RWPE1 (cell line): ENCODE measurements around the gene TYMP.

Experiments used
- CTCF ChIA-PET: fragments of 350-600 bp; sonication (Branson Sonifier 250); formaldehyde crosslinking; extraction: SDS; loops from one replicate; lab custom pipeline; 2021; lab: Yijun Ruan, JAX
- POLR2A ChIA-PET: fragments of 400-600 bp; formaldehyde crosslinking; extraction: SDS; loops from one replicate; lab custom pipeline; 2020; ENCODE audit warnings: antibody characterized with exemption; ENCODE audit not compliant: low non-redundant PET; lab: Yijun Ruan, JAX
- DNase-seq: peaks from one replicate; pipeline ENCODE4 v3.0.0; 2012; ENCODE audit warnings: low spot score
- H3K27ac ChIP-seq: fragments of 450-650 bp; 2 replicates; pipeline ENCODE4 v1.5.1; 2017
- TF ChIP-seq, protein P1 (sequence below): fragments of 450-650 bp; conservative IDR thresholded peaks from 2 replicates; pipeline ENCODE4 v1.5.1; 2017; ENCODE audit warnings: low read depth, mild to moderate bottlenecking

The TYMP gene

DNA sequence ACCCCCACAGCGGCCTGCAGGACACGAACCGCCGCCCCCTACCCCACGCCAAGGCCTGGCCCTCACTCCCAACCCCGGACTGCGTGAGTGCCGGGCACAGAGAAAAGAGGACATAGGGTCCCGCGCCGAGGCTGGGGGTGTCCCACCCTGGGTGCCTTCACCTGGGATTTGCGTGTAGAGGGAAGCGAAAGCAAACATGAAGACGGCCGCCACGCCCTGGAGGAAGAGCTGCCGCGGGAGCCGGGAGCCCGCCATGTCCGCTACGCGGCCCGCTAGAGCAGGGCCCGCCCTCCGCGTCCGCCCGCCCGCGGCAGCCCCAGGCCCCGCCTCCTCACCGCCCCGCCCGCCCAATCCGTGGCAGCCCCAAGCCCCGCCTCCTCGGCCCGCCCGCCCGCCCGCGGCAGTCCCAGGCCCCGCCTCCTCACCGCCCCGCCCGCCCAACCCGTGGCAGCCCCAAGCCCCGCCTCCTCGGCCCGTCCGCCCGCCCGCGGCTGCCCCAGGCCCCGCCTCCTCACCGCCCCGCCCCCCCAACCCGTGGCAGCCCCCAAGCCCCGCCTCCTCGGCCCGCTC is 22.3 kb downstream of the TYMP start, which contains the start of gene LMF2:
Gene LMF2, minus strand, starts transcription at position 282 of the 570 bp plus-strand sequence. Its CDS starts 27 bp downstream, at position 255.
- POLR2A ChIA-PET: interaction anchor here (0.6 to 0.8 kb wide), 2 partner anchors 14 to 18 kb away, joined by 4 to 5 read pairs; partner anchors contain the start of gene SCO2
- TF ChIP-seq, protein P1, sequence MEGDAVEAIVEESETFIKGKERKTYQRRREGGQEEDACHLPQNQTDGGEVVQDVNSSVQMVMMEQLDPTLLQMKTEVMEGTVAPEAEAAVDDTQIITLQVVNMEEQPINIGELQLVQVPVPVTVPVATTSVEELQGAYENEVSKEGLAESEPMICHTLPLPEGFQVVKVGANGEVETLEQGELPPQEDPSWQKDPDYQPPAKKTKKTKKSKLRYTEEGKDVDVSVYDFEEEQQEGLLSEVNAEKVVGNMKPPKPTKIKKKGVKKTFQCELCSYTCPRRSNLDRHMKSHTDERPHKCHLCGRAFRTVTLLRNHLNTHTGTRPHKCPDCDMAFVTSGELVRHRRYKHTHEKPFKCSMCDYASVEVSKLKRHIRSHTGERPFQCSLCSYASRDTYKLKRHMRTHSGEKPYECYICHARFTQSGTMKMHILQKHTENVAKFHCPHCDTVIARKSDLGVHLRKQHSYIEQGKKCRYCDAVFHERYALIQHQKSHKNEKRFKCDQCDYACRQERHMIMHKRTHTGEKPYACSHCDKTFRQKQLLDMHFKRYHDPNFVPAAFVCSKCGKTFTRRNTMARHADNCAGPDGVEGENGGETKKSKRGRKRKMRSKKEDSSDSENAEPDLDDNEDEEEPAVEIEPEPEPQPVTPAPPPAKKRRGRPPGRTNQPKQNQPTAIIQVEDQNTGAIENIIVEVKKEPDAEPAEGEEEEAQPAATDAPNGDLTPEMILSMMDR: no peak
- peak; percentile 83 for DNase-seq
- H3K27ac ChIP-seq: peak within 1 kb of the TSS; percentile 91
- CTCF ChIA-PET: no interaction called here

DNA sequence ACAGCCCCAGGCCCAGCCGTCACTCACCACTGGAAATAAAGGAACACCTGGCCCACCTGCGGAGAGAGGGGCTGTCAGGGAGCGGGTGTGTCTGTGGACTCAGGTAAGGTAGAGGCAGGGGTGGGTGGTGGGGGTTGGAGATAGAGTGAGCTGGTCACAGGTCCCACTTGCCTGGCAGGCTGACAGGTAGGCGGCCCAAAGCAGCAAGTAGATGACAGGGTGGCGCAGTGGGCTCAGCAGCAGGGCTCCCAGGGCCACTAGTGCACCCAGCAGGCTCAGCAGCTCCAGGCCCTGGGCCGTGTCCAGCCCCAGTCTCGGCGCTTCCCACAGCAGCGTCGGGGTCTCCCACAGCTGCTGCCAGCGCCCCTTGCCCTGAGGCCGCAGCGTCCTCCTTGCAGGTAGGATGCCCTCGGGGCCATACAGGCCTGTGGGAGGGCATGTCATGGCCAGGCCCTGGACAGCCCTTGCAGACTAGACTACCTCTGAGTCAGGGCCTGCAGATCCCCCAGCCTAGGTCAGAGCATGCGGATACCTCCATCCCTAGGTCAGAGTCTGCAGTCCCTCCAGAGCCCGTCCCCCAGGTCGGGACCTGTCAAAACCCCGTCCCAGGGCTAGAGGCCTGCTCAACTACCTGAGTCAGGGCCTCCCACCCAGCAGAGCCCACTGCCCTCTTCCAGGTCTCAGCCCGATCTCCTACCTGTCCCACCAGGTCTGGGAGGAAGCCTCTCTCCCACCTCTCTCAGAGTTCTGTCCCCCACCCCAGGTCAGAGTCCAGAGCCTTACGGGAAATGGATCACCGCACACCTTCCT is 23.0 kb downstream of the TYMP start:
- ChIA-PET POLR2A (no interaction called here), CTCF (no interaction called here)
- TF ChIP-seq, protein P1: no peak
- peak overlapping the region; percentile 84 for H3K27ac ChIP-seq
- no peak for DNase-seq

DNA sequence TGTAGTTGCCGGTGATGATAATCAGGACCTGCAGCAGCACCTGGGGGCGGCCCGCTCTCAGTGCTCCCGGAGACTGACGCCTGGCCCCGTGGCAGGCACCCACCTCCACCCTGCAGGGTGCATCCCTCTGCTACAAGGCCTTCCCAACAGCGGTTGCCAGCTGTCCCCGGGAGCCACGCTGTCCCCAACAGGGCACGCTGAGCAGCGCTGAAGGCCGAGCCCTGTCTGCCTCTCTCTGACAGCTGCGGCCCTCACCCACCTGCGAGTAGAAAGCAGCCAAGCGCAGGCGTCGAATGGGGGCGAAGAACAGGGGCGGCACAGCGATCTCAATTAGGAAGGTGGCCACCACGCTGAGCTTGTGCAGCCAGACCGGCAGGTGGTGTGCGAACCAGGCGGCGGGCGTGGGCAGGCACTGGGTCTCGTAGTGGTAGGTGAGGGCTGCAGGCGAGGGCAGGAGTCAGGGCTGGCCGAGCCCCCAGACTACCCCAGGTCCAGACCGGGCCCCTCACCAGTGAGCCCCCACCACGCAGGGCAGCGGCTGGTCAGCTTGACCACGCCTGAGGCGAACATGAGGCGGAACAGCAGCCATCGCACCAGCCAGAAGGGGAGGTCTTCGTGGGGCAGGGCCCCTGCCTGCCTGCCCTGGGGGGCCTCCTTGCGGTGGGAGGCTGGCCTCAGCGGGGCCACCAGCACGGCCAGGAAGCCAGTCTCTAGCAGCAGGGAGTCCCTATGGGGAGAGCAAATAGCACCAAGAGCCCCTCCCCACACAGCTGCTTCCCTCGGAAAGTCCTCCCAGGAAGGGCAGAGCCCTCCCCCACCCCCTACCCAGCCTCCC is 23.8 kb downstream of the TYMP start:
- no peak for DNase-seq
- peak overlapping the region; percentile 84 for H3K27ac ChIP-seq
- TF ChIP-seq, protein P1: no peak
- ChIA-PET POLR2A (no interaction called here), CTCF (interaction anchor here (0.6 kb wide), 1 partner anchor 265 kb away, joined by 3 read pairs; no protein-coding TSS in a partner anchor)

DNA sequence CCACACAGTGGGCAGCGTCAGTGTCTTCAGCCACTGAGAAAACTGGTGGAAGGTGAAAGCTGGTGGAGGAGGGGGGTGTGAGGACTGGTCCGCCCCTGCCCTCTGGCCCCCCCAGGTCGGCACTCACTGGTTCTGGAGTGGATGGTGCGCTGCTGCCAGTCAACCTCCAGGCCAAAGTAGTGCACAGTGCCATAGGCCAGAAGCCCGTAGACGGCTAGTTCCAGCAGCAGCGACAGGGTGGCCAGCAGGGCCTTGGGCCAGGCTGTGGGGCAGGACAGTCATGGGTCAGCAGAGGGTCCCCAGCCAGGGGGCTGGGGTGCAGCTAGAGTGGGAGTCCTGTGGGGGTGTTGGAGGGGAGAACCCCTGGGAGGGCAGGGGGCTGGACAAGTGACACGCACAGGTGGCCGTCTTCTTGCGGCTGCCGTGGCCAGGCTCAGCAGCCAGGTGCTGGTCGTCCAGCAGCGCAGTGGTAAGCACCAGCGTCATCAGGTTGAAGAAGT is 24.5 kb downstream of the TYMP start:
- CTCF ChIA-PET: interaction anchor here (0.6 kb wide), 1 partner anchor 264 kb away, joined by 3 read pairs; no protein-coding TSS in a partner anchor
- TF ChIP-seq, protein P1: no peak
- H3K27ac ChIP-seq: peak overlapping the region; percentile 84
- no peak for DNase-seq
- POLR2A ChIA-PET: no interaction called here

DNA sequence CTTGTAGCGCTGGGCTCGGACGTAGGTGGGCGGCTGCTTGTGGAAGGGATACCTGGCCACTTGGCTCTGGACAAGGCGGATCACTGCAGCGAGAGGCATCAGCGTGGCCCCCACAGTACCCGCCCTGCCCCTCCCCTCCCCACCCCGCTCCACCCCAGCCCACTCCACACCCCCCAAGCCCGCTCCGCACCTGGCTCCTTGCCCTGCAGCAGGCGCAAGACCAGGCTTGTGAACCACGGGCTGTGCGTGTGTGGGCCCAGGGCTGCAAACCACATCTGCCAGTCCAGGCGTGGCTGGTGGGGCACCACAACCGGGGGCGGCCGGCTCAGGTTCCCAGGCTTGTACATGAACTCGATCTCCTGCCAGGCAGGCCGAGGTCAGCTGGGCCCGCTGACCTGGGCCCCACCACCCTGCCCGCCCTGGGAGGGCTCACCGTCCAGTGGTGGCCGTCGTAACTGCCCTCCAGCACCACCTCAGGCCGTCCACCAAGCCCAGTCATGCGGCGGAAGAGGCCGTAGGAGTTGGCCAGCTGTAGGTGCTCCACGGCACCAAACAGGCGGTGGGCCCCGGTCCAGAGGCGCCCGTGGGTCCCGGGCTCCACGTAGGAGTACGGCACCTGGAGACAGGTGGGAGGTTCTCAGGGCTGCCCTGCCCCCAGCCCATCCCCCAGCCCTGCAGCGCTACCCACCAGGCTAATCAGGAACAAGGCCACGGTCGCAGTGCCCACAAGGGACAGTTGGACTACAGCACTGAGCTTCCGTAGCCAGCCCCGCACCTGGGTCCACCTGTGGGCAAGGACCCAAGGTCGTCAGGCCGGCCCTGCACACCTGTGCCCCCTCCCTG is 25.2 kb downstream of the TYMP start:
- H3K27ac ChIP-seq: peak overlapping the region; percentile 84
- POLR2A ChIA-PET: no interaction called here
- CTCF ChIA-PET: interaction anchor here (0.6 kb wide), 1 partner anchor 25 kb away, joined by 3 read pairs; no protein-coding TSS in a partner anchor
- TF ChIP-seq, protein P1: no peak
- no peak for DNase-seq
